Measurements from ENCODE around the gene ZNF367. TPM values are rescaled to one million over a fixed set of nuclear protein-coding genes. Genes with fewer than 3 reads are reported as not detected.

ZNF367 gene
- total RNA-seq, 1 experiment from 2014 or later: 10.1 TPM

DNA sequence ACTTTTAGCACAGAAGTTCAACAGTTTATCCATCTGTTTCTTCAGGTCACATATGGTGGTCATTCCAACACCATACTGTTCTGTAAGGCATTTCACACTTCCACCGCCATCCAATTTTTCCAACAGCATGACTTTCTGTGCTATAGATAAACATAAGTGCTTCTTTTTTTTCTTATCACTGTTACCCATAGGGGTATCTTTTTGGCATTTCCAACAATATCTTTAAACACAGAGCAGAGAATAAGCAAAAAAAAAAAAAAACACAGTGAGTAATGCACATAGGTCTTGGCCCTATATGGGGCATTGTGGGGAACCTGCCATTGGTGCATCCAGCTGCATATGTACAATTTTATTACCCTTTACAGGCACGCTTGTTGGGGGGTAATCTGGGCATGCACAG, 12.2 kb upstream of the ZNF367 start:
- no peak overlapping the region for H2BK20ac ChIP-seq (ENCODE audit: low read depth, low read length, poor library complexity, severe bottlenecking)

More for the DNA sequence above, 12.2 kb upstream of the ZNF367 start:
- no peak for DNase-seq
- Histone ChIP-seq H2AFZ (ENCODE audit: low read length) (no peak overlapping the region), H3K9ac (ENCODE audit: extremely low read depth, insufficient read length, low read length) (no peak overlapping the region), H3K4me1 (ENCODE audit: insufficient read depth, low read length) (no peaks in the 10 kb centered on the region), H3K23ac (ENCODE audit: insufficient read length, low read depth, low read length) (no peak overlapping the region), H3K79me2 (ENCODE audit: insufficient read depth, low read length) (no peaks in the 10 kb centered on the region), H3K18ac (ENCODE audit: insufficient read length, low read depth, low read length) (no peak overlapping the region), H3K27ac (ENCODE audit: insufficient read length, low read depth, low read length) (no peak overlapping the region), H3K23me2 (ENCODE audit: insufficient read length, low read depth, low read length, poor library complexity, severe bottlenecking) (no peaks in the 10 kb centered on the region), H3K9me3 (ENCODE audit: control insufficient read depth, low read depth, low read length) (no peaks in the 10 kb centered on the region), H4K20me1 (ENCODE audit: control insufficient read depth, insufficient read depth, insufficient read length) (no peaks in the 10 kb centered on the region), H3K56ac (ENCODE audit: insufficient read length, low read depth, low read length) (no peak overlapping the region), H3K27me3 (ENCODE audit: insufficient read depth, low read length) (no peaks in the 10 kb centered on the region), H4K8ac (replicated peaks; ENCODE audit: insufficient read length, low read depth, low read length) (no peak overlapping the region), H4K91ac (ENCODE audit: insufficient read length, low read depth, low read length) (no peak overlapping the region), H2BK12ac (ENCODE audit: insufficient read length, low read depth, low read length) (no peak overlapping the region), H2BK5ac (ENCODE audit: insufficient read length, low read length) (no peak overlapping the region), H2AK5ac (ENCODE audit: insufficient read length, low read length) (no peak overlapping the region), H2BK120ac (ENCODE audit: low read depth, low read length, poor library complexity, severe bottlenecking) (no peak overlapping the region), H3K4me2 (ENCODE audit: insufficient read depth, insufficient read length, low read length) (no peak overlapping the region), H3T11ph (ENCODE audit: low read length) (no peak overlapping the region), H4K5ac (ENCODE audit: insufficient read length, low read depth, low read length) (no peak overlapping the region), H2BK15ac (ENCODE audit: low read depth, low read length) (no peak overlapping the region), H3K14ac (ENCODE audit: insufficient read depth, low read length) (no peak overlapping the region), H3K79me1 (ENCODE audit: insufficient read depth, low read depth, low read length, poor library complexity, severe bottlenecking) (no peaks in the 10 kb centered on the region), H3K4ac (ENCODE audit: low read depth, low read length) (no peak overlapping the region)
- Mint-ChIP-seq H3K27ac (no peak overlapping the region), H3K9me3 (no peaks in the 10 kb centered on the region), H3K36me3 (ENCODE audit: insufficient read depth in 1 of 3, low read depth in 3 of 3) (no peaks in the 10 kb centered on the region), H3K4me3 (no peak overlapping the region), H3K4me1 (no peaks in the 10 kb centered on the region), H3K27me3 (ENCODE audit: low read depth) (no peaks in the 10 kb centered on the region; the same call in 1 of the 2 replicates)
- WGBS (ENCODE audit: extremely low coverage, insufficient read length, low lambda C conversion rate): no CpG with 5 or more reads among the region's 2 CpGs
- TF ChIP-seq, protein P1, sequence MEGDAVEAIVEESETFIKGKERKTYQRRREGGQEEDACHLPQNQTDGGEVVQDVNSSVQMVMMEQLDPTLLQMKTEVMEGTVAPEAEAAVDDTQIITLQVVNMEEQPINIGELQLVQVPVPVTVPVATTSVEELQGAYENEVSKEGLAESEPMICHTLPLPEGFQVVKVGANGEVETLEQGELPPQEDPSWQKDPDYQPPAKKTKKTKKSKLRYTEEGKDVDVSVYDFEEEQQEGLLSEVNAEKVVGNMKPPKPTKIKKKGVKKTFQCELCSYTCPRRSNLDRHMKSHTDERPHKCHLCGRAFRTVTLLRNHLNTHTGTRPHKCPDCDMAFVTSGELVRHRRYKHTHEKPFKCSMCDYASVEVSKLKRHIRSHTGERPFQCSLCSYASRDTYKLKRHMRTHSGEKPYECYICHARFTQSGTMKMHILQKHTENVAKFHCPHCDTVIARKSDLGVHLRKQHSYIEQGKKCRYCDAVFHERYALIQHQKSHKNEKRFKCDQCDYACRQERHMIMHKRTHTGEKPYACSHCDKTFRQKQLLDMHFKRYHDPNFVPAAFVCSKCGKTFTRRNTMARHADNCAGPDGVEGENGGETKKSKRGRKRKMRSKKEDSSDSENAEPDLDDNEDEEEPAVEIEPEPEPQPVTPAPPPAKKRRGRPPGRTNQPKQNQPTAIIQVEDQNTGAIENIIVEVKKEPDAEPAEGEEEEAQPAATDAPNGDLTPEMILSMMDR (conservative IDR thresholded peaks at IDR 0.05): no peak

Measured in H9 (cell line).